Right cardiac atrium (tissue), 5 donors: Measurements from ENCODE around the gene AGT. TPM values are rescaled to one million over a fixed set of nuclear protein-coding genes. Genes with fewer than 3 reads are reported as not detected.

Experiments
- ATAC-seq, 2 donors: fragments of 200-7000 bp; cut with Tn5 transposase; one replicate each; pipeline versions ENCODE4 v1.8.0 to v1.9.1; 2020; ENCODE audit warnings: moderate library complexity in 2 of 2, mild to moderate bottlenecking in 1 of 2
- DNase-seq, 3 donors: peaks; one replicate each; pipeline ENCODE4 v3.0.0-alpha.2; 2020
- H3K27ac ChIP-seq: one replicate; pipeline ENCODE4 v1.5.1; 2013; ENCODE audit warnings: mild to moderate bottlenecking, low read length, control low read depth, moderate library complexity
- H3K27me3 ChIP-seq: one replicate; pipeline ENCODE4 v1.6.1; 2013; ENCODE audit not compliant: control insufficient read depth, insufficient read depth
- H3K4me1 ChIP-seq: one replicate; pipeline ENCODE4 v1.6.1; 2013; ENCODE audit warnings: low read length; ENCODE audit not compliant: control insufficient read depth, insufficient read depth
- H3K4me3 ChIP-seq: one replicate; pipeline ENCODE4 v1.5.1; 2013; ENCODE audit warnings: low read length, control low read depth
- H3K9me3 ChIP-seq: one replicate; pipeline ENCODE4 v1.6.1; 2013; ENCODE audit warnings: low read length; ENCODE audit not compliant: control insufficient read depth
- WGBS: extraction: QIAGEN DNeasy Blood & Tissue Kit; methylation state at CpG from one replicate; pipeline ENCODE4 v1.1.7; 2013; 5-methylcytosine and 5-hydroxymethylcytosine counted together
- intact Hi-C, 4 donors: fragments of 100-400 bp; cut with DNase I; formaldehyde crosslinking; loops; one replicate each; pipeline versions ENCODE4 v1.11.0 to v1.14.0; 2022 to 2023
- polyA plus RNA-seq: library from polyadenylated mRNA; stranded (reverse); fragments of 200-250 nt; gene quantifications from one replicate; pipeline ENCODE4 v1.2.3, GENCODE V29; 2013
- total RNA-seq, 4 donors: library from RNA; stranded (reverse); fragmentation: NEBNext Ultra II Directional; extraction: Animal tissue kit (Norgen Biotek cat#: 25700); gene quantifications; one replicate each; pipeline ENCODE4 v1.2.1, GENCODE V29; 2021
- donor health status: healthy with polysubstance abuse.
- donor health status: DM: no; HTN: yes; CAD: no.
- donor health status: DM: no; HTN: no; CAD: no.
- donor health status: DM: no; HTN: yes; CAD: no; lungs with severe emphysema.
- donor health status: DM: yes; HTN: yes; CAD: no.

The AGT gene
- total and polyA plus RNA-seq, 5 donors = 114 to 168 (median 125) TPM

GRCh38 chr1:230686747-230687146 is 27.2 kb downstream of the AGT start:
- Histone ChIP-seq H3K9me3 (no peaks in the 10 kb centered on the region), H3K4me3 (no peak overlapping the region), H3K27ac (no peak overlapping the region), H3K4me1 (peaks cover 3% of the 10 kb centered on the region), H3K27me3 (no peaks in the 10 kb centered on the region)
- DNase-seq = no peak
- 86% methylated on average over 5 of the region's 5 CpGs for WGBS
- intact Hi-C loops = no loop called here
- no peak for ATAC-seq

- Histone ChIP-seq H3K9me3 (no peaks in the 10 kb centered on the region), H3K4me1 (peaks cover 5% of the 10 kb centered on the region), H3K27me3 (no peaks in the 10 kb centered on the region), H3K4me3 (no peak overlapping the region), H3K27ac (no peak overlapping the region)
- DNase-seq = no peak
- no peak for ATAC-seq
- WGBS = 91% methylated on average over 5 of the region's 5 CpGs
- intact Hi-C loops = no loop called here
These were observed 28.9 kb downstream of the AGT start for GRCh38 chr1:230684998-230685397.

- Histone ChIP-seq H3K9me3 (no peaks in the 10 kb centered on the region), H3K27me3 (no peaks in the 10 kb centered on the region), H3K4me3 (no peak overlapping the region), H3K4me1 (peaks cover 5% of the 10 kb centered on the region), H3K27ac (no peak overlapping the region)
- ATAC-seq (no peak), DNase-seq (no peak)
- 91% methylated on average over 2 of the region's 2 CpGs for WGBS
- intact Hi-C loops = no loop called here
These were observed 29.8 kb downstream of the AGT start for GRCh38 chr1:230684146-230684545.

GRCh38 chr1:230682882-230683610 is 30.9 kb downstream of the AGT start:
- no peak overlapping the region for H3K4me3 ChIP-seq
- no peaks in the 10 kb centered on the region for H3K9me3 ChIP-seq
- 64% methylated on average over 9 of the region's 9 CpGs for WGBS
- DNase-seq = no peak
- H3K27ac ChIP-seq = peak overlapping the region; percentile 23
- intact Hi-C loops = no loop called here
- H3K4me1 ChIP-seq = peaks cover 5% of the 10 kb centered on the region
- peak in 1 of 2 donors; percentile 61 for ATAC-seq
- H3K27me3 ChIP-seq = no peaks in the 10 kb centered on the region

- Histone ChIP-seq H3K4me3 (no peak overlapping the region), H3K4me1 (peaks cover 5% of the 10 kb centered on the region), H3K27ac (peak overlapping the region; percentile 61), H3K27me3 (no peaks in the 10 kb centered on the region), H3K9me3 (no peaks in the 10 kb centered on the region)
- peak; percentile 64 to 75 for ATAC-seq
- intact Hi-C loops = no loop called here
- DNase-seq = no peak
- WGBS = 36% methylated on average over 3 of the region's 3 CpGs
These were observed 31.6 kb downstream of the AGT start for GRCh38 chr1:230682274-230682673.

- 24% methylated on average over 2 of the region's 2 CpGs for WGBS
- peak overlapping the region; percentile 62 for H3K27ac ChIP-seq
- ATAC-seq (peak; percentile 75 to 78), DNase-seq (no peak)
- intact Hi-C loops = no loop called here
- peaks cover 5% of the 10 kb centered on the region for H3K4me1 ChIP-seq
- H3K9me3 ChIP-seq = no peaks in the 10 kb centered on the region
- no peak overlapping the region for H3K4me3 ChIP-seq
- H3K27me3 ChIP-seq = no peaks in the 10 kb centered on the region
These were observed 32.3 kb downstream of the AGT start for GRCh38 chr1:230681599-230681998.

- intact Hi-C loops = no loop called here
- Histone ChIP-seq H3K27ac (no peak overlapping the region), H3K4me1 (peaks cover 5% of the 10 kb centered on the region), H3K4me3 (no peak overlapping the region), H3K27me3 (no peaks in the 10 kb centered on the region), H3K9me3 (no peaks in the 10 kb centered on the region)
- ATAC-seq (no peak), DNase-seq (no peak)
- 53% methylated on average over 4 of the region's 4 CpGs for WGBS
These were observed 33.5 kb downstream of the AGT start for GRCh38 chr1:230680300-230681025.

GRCh38 chr1:230679825-230680224 is 34.1 kb downstream of the AGT start:
- intact Hi-C loops = no loop called here
- H3K9me3 ChIP-seq = no peaks in the 10 kb centered on the region
- H3K27me3 ChIP-seq = no peaks in the 10 kb centered on the region
- H3K4me1 ChIP-seq = peaks cover 5% of the 10 kb centered on the region
- no peak overlapping the region for H3K27ac ChIP-seq
- whole genome bisulfite sequencing = 79% methylated on average over 2 of the region's 2 CpGs
- H3K4me3 ChIP-seq = no peak overlapping the region
- ATAC-seq (no peak), DNase-seq (no peak)

- Histone ChIP-seq H3K4me3 (no peak overlapping the region), H3K4me1 (peaks cover 5% of the 10 kb centered on the region), H3K27me3 (no peaks in the 10 kb centered on the region), H3K9me3 (no peaks in the 10 kb centered on the region), H3K27ac (no peak overlapping the region)
- peak in 1 of 2 donors; percentile 60 for ATAC-seq
- intact Hi-C loops = no loop called here
- DNase-seq = no peak
- WGBS = 46% methylated on average over 3 of the region's 3 CpGs
These were observed 34.7 kb downstream of the AGT start for GRCh38 chr1:230679192-230679591.

- Histone ChIP-seq H3K9me3 (no peaks in the 10 kb centered on the region), H3K4me1 (peaks cover 2% of the 10 kb centered on the region), H3K4me3 (no peak overlapping the region), H3K27me3 (no peaks in the 10 kb centered on the region), H3K27ac (no peak overlapping the region)
- ATAC-seq (no peak), DNase-seq (no peak)
- intact Hi-C loops = no loop called here
- WGBS = 89% methylated on average over 1 of the region's 1 CpG
These were observed 36.7 kb downstream of the AGT start for GRCh38 chr1:230677200-230677599.

- 90% methylated on average over 2 of the region's 2 CpGs for WGBS
- no peaks in the 10 kb centered on the region for H3K9me3 ChIP-seq
- no peak for DNase-seq
These were observed 39.3 kb downstream of the AGT start for GRCh38 chr1:230674581-230674980.

More at GRCh38 chr1:230674581-230674980, 39.3 kb downstream of the AGT start:
- no peak for ATAC-seq
- H3K4me1 ChIP-seq = no peaks in the 10 kb centered on the region
- no peaks in the 10 kb centered on the region for H3K27me3 ChIP-seq
- H3K4me3 ChIP-seq = no peak overlapping the region
- intact Hi-C loops = no loop called here
- H3K27ac ChIP-seq = no peak overlapping the region
